HCT116 (cell line): ENCODE data around the gene PRAMEF17. TPM values are rescaled to one million over a fixed set of nuclear protein-coding genes. Genes with fewer than 3 reads are reported as not detected.
"Not testable (repeated sequence)": the region's sequence is repeated elsewhere in the genome, so short reads cannot be mapped to it uniquely, and the experiment has no call there.

Experiments used
- ATAC-seq: fragments of 200-7000 bp; cut with Tn5 transposase; 2 replicates; pipeline ENCODE4 v1.9.1; 2020; ENCODE audit warnings: mild to moderate bottlenecking, moderate library complexity
- BruUV-seq: library from RNA; stranded (reverse); fragments of 400-500 nt; replicated peaks from 2 replicates; lab custom pipeline; 2021; lab: Mats Ljungman, UMichigan
- CTCF ChIA-PET: fragments of 300-600 bp; sonication (Branson Sonifier 250); formaldehyde crosslinking; loops from one replicate; lab custom pipeline; 2021; ENCODE audit warnings: antibody characterized with exemption; lab: Charles Lee
- POLR2A ChIA-PET: fragments of 300-600, 350-600 bp; sonication (Branson Sonifier 250); formaldehyde crosslinking; loops from one replicate; lab custom pipeline; 2021; ENCODE audit warnings: antibody characterized with exemption; lab: Charles Lee
- RAD21 ChIA-PET, 2 experiments: fragments of 300-600 bp; sonication (Branson Sonifier 250); formaldehyde crosslinking; loops; one replicate each; lab custom pipeline; 2023; ENCODE audit warnings: low total read pairs in 2 of 2; ENCODE audit not compliant: uncharacterized antibody in 2 of 2, unreplicated experiment in 2 of 2, low non-redundant PET in 1 of 2; lab: Charles Lee
- DNase-seq: peaks from one replicate; pipeline ENCODE4 v3.0.0-alpha.2; 2010; ENCODE audit warnings: low read depth, low spot score
- H2AFZ ChIP-seq: fragments of 200-600 bp; shearing (Covaris generic), sonication (generic); 2 replicates; pipeline ENCODE4 v1.6.1; 2017; ENCODE audit warnings: low read depth, mixed run types, mixed read lengths, antibody characterized with exemption, low read length; ENCODE audit not compliant: poor library complexity, severe bottlenecking
- H3K27ac ChIP-seq: 2 replicates; pipeline ENCODE4 v1.5.1; 2012; ENCODE audit warnings: low read depth, low read length
- H3K27me3 ChIP-seq: fragments of 200-600 bp; sonication (generic); 2 replicates; pipeline ENCODE4 v1.6.1; 2016; ENCODE audit warnings: mixed run types, low read length, mixed read lengths; ENCODE audit not compliant: insufficient read depth
- H3K36me3 ChIP-seq, 2 experiments: fragments of 200-500 bp in 1 of 2; fragments of 200-600 bp in 1 of 2; sonication (Bioruptor generic) in 1 of 2; sonication (generic) in 1 of 2; 2 replicates each; pipeline versions ENCODE4 v1.5.1 to v1.6.1; 2014 to 2016; ENCODE audit warnings: low read length in 2 of 2, inconsistent platforms in 1 of 2, mixed read lengths in 1 of 2, mixed run types in 1 of 2; ENCODE audit not compliant: insufficient read depth in 2 of 2, control insufficient read depth in 1 of 2
- H3K4me1 ChIP-seq, 2 experiments: fragments of 200-600 bp in 1 of 2; sonication (generic) in 1 of 2; 2 replicates each; pipeline versions ENCODE4 v1.5.1 to v1.6.1; 2012 to 2017; ENCODE audit warnings: low read length in 2 of 2, inconsistent platforms in 1 of 2, mild to moderate bottlenecking in 1 of 2, mixed read lengths in 1 of 2, mixed run types in 1 of 2, moderate library complexity in 1 of 2; ENCODE audit not compliant: insufficient read depth in 2 of 2, control insufficient read depth in 1 of 2
- H3K4me2 ChIP-seq: fragments of 200-600 bp; sonication (generic); 2 replicates; pipeline ENCODE4 v1.6.1; 2017; ENCODE audit warnings: mixed run types, low read length, mixed read lengths
- H3K4me3 ChIP-seq, 2 experiments: fragments of 200-600 bp in 1 of 2; sonication (generic) in 1 of 2; replicated peaks in 1 of 2; 2 replicates each; pipeline ENCODE4 v1.5.1; 2011 to 2016; ENCODE audit warnings: low read length in 2 of 2, control low read depth in 1 of 2, low read depth in 1 of 2, mild to moderate bottlenecking in 1 of 2, mixed read lengths in 1 of 2, mixed run types in 1 of 2
- H3K79me2 ChIP-seq: fragments of 200-600 bp; sonication (generic); 2 replicates; pipeline ENCODE4 v1.6.1; 2017; ENCODE audit warnings: mild to moderate bottlenecking, mixed run types, low read length, moderate library complexity, mixed read lengths; ENCODE audit not compliant: insufficient read depth
- H3K9ac ChIP-seq: fragments of 200-600 bp; sonication (generic); 2 replicates; pipeline ENCODE4 v1.6.1; 2016; ENCODE audit warnings: low read length, mixed read lengths
- H3K9me2 ChIP-seq: fragments of 200-600 bp; sonication (generic), shearing (Covaris generic); 2 replicates; pipeline ENCODE4 v1.6.1; 2017; ENCODE audit warnings: mixed run types, mild to moderate bottlenecking, moderate library complexity; ENCODE audit not compliant: insufficient read depth
- H3K9me3 ChIP-seq, 2 experiments: fragments of 200-500 bp in 1 of 2; fragments of 200-600 bp in 1 of 2; sonication (Bioruptor generic) in 1 of 2; sonication (generic) in 1 of 2; 2 replicates each; pipeline ENCODE4 v1.6.1; 2014 to 2017; ENCODE audit warnings: low read length in 2 of 2, mixed read lengths in 2 of 2, inconsistent platforms in 1 of 2, low read depth in 1 of 2, mild to moderate bottlenecking in 1 of 2, mixed run types in 1 of 2, moderate library complexity in 1 of 2; ENCODE audit not compliant: control insufficient read depth in 1 of 2, insufficient read depth in 1 of 2
- H4K20me1 ChIP-seq: fragments of 200-600 bp; sonication (generic), shearing (Covaris generic); 2 replicates; pipeline ENCODE4 v1.6.1; 2017; ENCODE audit warnings: mixed run types, mild to moderate bottlenecking, moderate library complexity; ENCODE audit not compliant: insufficient read depth
- CBX3 ChIP-seq: IDR thresholded peaks from 2 replicates; pipeline ENCODE4 v1.6.1; 2012; ENCODE audit warnings: low read depth
- ELF1 ChIP-seq: IDR thresholded peaks from 2 replicates; pipeline ENCODE4 v1.6.1; 2012; ENCODE audit warnings: low read depth, borderline replicate concordance
- EZH2 ChIP-seq: fragments of 200-600 bp; sonication (generic); IDR thresholded peaks from 2 replicates; pipeline ENCODE4 v1.6.1; 2017; ENCODE audit warnings: antibody characterized with exemption, mixed run types
- FOSL1 ChIP-seq: IDR thresholded peaks from 2 replicates; pipeline ENCODE4 v1.6.1; 2012; ENCODE audit warnings: low read depth
- JUND ChIP-seq: IDR thresholded peaks from 2 replicates; pipeline ENCODE4 v1.6.1; 2012
- POLR2AphosphoS5 ChIP-seq: IDR thresholded peaks from 2 replicates; pipeline ENCODE4 v1.6.1; 2011; ENCODE audit warnings: mild to moderate bottlenecking, low read depth, low read length, moderate library complexity
- SIN3A ChIP-seq: IDR thresholded peaks from 2 replicates; pipeline ENCODE4 v1.6.1; 2012; ENCODE audit warnings: low read depth
- SRF ChIP-seq: IDR thresholded peaks from 2 replicates; pipeline ENCODE4 v1.6.1; 2012; ENCODE audit warnings: low read depth
- TCF7L2 ChIP-seq: IDR thresholded peaks from 2 replicates; pipeline ENCODE4 v1.7.0; 2011; ENCODE audit warnings: borderline replicate concordance, inconsistent platforms; ENCODE audit not compliant: insufficient read depth, insufficient read length; ENCODE audit errors: extremely low read depth
- YY1 ChIP-seq: IDR thresholded peaks from 2 replicates; pipeline ENCODE4 v1.6.1; 2011; ENCODE audit warnings: low read length, low read depth, moderate library complexity, mild to moderate bottlenecking; ENCODE audit not compliant: insufficient replicate concordance; ENCODE audit errors: extremely low read depth
- ZBTB33 ChIP-seq: IDR thresholded peaks from 2 replicates; pipeline ENCODE4 v1.6.1; 2011; ENCODE audit warnings: mild to moderate bottlenecking, low read length, moderate library complexity; ENCODE audit not compliant: insufficient replicate concordance; ENCODE audit errors: extremely low read depth
- intact Hi-C: fragments of 100-400 bp; cut with micrococcal nuclease; formaldehyde crosslinking; loops from 2 replicates; pipeline ENCODE4 v1.10.0; 2022
- total RNA-seq: library from RNA; stranded (reverse); gene quantifications from one replicate; pipeline ENCODE4 v1.2.1, GENCODE V29; 2021; ENCODE audit not compliant: unreplicated experiment

The PRAMEF17 gene
- total RNA-seq, 1 experiment from 2014 or later = not detected

- TF ChIP-seq ZBTB33 (no peak), SRF (no peak), FOSL1 (no peak), EZH2 (no peak), JUND (no peak), ELF1 (no peak), YY1 (no peak), POLR2AphosphoS5 (no peak), TCF7L2 (no peak), SIN3A (no peak), CBX3 (no peak)
- no peaks in the 10 kb centered on the region for H4K20me1 ChIP-seq
- H3K4me2 ChIP-seq = no peak overlapping the region
- no peak overlapping the region for H3K4me3 ChIP-seq
- H3K9me2 ChIP-seq = no peaks in the 10 kb centered on the region
- H3K9me3 ChIP-seq = no peaks in the 10 kb centered on the region
- no peak for ATAC-seq
- no peak overlapping the region for H3K9ac ChIP-seq
- intact Hi-C loops = no loop called here
- no peak overlapping the region for H3K27ac ChIP-seq
- H3K79me2 ChIP-seq = no peaks in the 10 kb centered on the region
- no peaks in the 10 kb centered on the region for H3K27me3 ChIP-seq
- ChIA-PET RAD21 (no interaction called here), POLR2A (no interaction called here), CTCF (no interaction called here)
- no peak for DNase-seq
- BruUV-seq = no TSS peak
- no peaks in the 10 kb centered on the region for H3K36me3 ChIP-seq
- H2AFZ ChIP-seq = no peak overlapping the region
- H3K4me1 ChIP-seq = no peaks in the 10 kb centered on the region
Observed at GRCh38 chr1:13407811-13408210, 18.4 kb downstream of the PRAMEF17 start.

GRCh38 chr1:13410150-13410549, 20.7 kb downstream of the PRAMEF17 start, which contains the start of gene PRAMEF20:
TSS of gene PRAMEF20 (plus strand) at chr1:13410450. CDS start at chr1:13416355, 5,905 bp downstream.
- intact Hi-C loops, H4K20me1 ChIP-seq, POLR2A ChIA-PET, H3K27me3 ChIP-seq, DNase-seq, H3K4me1 ChIP-seq, H3K4me3 ChIP-seq, H3K9me2 ChIP-seq, H3K27ac ChIP-seq, H3K79me2 ChIP-seq, ATAC-seq, H3K4me2 ChIP-seq, RAD21 ChIA-PET, H3K9ac ChIP-seq, H3K9me3 ChIP-seq, CTCF ChIA-PET, H2AFZ ChIP-seq, H3K36me3 ChIP-seq, BruUV-seq: not testable (repeated sequence)
